CD4-positive, alpha-beta T cell treated with Interleukin-2 at 100 ng/mL for 4 hours (primary cell): ENCODE measurements around the gene DOHH.
"Not testable (repeated sequence)": the region's sequence is repeated elsewhere in the genome, so short reads cannot be mapped to it uniquely, and the experiment has no call there.

Source experiments
- DNase-seq: peaks from one replicate; pipeline ENCODE4 v3.0.0-alpha.2; 2020; ENCODE audit warnings: low spot score

DOHH gene

DNA sequence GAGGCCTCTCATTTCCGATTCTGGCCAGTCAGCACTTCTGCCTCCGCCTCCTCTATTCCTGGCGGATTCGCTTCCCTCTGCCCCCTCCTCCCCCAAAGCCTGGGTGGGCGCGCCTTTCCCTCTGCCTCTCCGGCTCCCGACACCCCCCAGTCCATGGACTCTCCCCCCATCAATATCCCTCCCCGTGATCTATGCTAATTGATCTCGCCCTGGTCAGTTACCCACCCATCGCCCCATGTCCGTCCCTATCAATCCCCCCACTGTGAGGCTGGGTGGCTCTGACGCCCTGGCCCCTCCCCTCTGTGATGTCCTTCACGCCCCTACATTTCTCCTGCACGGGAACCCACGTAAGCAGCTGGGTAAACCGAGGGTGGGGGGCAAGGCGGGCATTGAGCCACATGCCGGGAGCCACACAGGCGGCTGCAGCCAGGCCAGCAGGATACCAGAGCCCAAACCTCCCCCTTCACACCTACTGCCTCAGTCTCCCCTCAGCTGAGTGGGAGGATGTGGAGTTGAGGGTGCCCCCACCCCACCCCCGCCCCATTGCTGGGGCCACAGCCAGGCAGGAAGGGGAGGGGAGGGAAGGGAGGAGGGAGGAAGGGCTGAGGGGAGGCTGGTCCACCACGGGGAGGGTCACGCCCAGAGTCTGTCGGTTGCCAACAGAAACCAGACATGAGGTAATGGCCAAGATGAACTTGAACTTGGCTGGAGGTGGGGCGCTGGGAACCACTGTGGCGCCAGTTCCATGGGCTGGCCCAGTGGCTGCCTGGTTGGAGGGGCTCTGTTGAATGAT is 41.2 kb downstream of the DOHH start:
- no peak for DNase-seq

GRCh38 chr19:3458229-3459088 is 42.0 kb downstream of the DOHH start:
- no peak for DNase-seq

GRCh38 chr19:3457528-3458228 is 42.8 kb downstream of the DOHH start:
- DNase-seq = no peak

- DNase-seq = no peak
Observed at GRCh38 chr19:3456925-3457527, 43.4 kb downstream of the DOHH start.

DNA sequence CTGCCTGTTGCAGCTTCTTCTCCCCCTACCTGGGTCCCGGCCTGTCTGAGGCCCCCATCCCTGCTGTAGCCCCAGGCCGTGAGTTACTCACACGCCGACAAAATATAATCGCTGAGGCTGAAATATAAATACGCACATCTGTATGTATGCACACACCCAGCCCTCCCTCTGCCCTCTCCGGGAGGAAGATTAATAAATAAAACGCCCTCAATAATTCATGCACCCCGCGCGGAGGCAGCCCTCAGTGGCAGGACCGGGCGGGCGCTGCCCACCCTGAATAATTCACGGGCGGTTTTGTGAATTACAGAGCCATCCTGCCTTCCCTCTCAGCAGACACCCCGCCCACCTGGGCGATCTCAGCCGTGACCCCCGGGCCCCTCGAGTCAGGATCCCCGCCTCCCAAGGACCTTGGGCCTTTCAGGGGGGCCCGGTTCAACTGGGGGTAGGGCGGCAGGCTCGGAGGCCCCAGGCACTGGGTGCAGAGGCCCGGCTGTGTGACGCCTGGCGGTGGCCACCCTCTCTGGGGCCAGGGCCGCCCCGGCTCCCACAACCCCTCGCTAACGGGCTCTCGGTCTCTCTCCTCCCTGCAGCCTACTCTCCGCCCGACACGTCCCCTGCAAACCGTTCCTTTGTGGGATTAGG is 44.4 kb downstream of the DOHH start:
- no peak for DNase-seq

DNA sequence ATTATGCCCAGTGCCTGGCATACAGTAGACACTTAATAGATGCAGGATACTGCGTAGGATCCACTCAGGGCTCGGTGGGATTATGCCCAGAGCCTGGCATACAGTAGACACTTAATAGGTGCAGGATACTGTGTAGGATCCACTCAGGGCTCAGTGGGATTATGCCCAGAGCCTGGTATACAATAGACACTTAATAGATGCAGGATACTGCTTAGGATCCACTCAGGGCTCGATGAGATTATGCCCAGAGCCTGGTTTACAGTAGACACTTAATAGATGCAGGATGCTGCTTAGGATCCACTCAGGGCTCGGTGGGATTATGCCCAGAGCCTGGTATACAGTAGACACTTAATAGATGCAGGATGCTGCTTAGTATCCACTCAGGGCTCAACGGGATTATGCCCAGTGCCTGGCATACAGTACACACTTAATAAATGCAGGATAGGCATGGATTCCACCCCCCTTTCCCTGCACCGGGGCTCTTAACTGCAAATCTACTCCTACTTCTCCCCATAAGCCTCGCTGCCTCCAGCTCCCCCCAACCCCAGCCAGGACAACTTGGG is 45.0 kb downstream of the DOHH start:
- DNase-seq = no peak

DNA sequence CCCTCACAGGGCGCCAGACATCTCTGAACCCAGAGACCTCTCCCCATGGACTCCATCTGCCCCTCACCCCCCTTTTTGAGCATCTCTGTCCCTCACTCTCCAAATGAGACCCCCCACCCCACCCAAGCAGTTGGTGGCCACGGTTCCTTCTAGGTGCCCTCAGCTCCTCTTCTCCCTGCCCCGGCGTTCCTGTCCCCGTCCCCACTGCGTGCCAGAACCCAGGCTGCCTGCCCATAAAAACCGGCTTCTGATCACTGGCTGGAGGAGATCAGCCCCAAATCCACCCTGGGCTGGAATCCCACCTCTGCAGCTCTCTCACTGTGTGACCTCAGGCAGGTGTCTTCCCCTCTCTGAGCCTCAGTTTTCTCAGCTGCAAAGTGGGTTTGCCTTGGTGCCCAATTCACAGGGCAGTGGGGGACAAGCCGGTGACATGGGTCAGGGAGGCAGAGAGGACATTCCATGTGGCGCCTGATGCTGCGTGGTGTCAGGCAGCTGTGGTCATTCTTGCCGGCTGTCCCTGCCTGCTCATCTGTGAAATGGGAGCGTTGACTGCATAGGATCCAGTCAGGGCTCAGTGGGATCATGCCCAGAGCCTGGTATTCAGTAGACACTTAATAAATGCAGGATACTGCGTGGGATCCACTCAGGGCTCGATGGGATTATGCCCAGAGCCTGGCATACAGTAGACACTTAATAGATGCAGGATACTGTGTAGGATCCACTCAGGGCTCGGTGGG is 45.6 kb downstream of the DOHH start:
- DNase-seq = no peak

- DNase-seq = no peak
Observed at GRCh38 chr19:3453840-3454239, 46.6 kb downstream of the DOHH start.

GRCh38 chr19:3452942-3453214 is 47.6 kb downstream of the DOHH start:
- DNase-seq = not testable (repeated sequence)

- no peak for DNase-seq
Observed at GRCh38 chr19:3452171-3452941, 48.1 kb downstream of the DOHH start.

DNA sequence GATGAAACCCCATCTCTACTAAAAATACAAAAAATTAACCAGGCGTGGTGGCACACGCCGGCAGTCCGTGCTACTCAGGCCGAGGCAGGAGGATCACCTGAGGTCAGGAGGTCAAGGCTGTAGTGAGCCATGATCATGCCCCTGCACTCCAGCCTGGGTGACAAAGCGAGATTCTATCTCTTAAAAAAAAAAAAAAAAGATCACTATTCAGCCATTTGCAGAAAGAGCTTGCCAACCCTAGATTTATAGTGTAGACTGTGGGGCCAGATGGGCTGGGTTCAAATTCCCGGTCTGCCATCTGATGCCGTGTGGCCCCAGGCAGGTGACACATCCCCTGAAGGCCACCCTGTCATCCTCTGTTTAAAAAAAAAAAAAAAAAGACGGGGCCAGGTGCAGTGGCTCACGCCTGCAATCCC is 49.0 kb downstream of the DOHH start:
- no peak for DNase-seq

DNA sequence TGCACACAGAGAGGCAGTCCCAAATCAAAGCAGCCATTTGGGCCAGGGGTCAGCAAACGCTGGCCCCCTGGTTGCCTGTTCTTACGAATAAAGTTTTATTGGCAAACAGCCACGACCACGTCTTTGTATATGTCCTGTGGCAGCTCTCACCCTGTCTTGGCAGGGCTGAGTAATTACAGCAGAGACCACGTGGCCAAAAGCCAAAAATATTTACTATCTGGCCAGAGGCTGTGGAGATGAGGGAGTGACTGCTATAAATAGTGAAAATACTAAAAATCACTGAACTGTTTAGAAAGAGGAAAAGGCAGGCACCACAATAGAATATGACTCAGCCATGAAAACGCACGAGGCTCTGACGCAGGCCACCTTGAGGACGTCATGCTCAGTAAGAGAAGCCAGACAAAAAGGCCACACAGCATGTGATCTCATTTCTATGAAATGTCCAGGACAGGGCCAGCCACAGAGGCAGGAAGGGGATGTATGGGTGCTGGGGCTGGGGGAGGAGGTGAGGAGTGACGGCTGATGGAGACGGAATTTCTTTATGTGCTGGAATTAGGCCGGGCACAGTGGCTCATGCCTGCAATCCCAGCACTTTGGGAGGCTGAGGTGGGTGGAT is 49.6 kb downstream of the DOHH start:
- no peak for DNase-seq

- no peak for DNase-seq
Observed at GRCh38 chr19:3448616-3449334, 51.7 kb downstream of the DOHH start.

DNA sequence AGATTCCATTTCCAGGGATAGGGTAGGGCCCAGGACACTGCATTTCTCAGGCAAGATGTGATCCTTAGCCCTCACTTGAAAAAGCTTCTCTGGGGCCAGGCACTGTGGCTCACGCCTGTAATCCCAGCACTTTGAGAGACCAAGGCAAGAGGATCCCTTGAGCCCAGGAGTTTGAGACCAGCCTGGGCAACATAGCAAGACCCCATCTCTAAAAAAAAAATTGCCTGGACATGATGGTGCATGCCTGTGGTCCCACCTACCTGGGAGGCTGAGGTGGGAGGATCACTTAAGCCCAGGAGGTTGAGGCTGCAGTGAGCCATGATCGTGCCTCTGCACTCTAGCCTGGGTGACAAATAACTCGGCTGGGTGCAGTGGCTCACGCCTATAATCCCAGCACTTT is 53.8 kb downstream of the DOHH start:
- DNase-seq = not testable (repeated sequence)

GRCh38 chr19:3444695-3445234 is 55.7 kb downstream of the DOHH start:
- no peak for DNase-seq

DNA sequence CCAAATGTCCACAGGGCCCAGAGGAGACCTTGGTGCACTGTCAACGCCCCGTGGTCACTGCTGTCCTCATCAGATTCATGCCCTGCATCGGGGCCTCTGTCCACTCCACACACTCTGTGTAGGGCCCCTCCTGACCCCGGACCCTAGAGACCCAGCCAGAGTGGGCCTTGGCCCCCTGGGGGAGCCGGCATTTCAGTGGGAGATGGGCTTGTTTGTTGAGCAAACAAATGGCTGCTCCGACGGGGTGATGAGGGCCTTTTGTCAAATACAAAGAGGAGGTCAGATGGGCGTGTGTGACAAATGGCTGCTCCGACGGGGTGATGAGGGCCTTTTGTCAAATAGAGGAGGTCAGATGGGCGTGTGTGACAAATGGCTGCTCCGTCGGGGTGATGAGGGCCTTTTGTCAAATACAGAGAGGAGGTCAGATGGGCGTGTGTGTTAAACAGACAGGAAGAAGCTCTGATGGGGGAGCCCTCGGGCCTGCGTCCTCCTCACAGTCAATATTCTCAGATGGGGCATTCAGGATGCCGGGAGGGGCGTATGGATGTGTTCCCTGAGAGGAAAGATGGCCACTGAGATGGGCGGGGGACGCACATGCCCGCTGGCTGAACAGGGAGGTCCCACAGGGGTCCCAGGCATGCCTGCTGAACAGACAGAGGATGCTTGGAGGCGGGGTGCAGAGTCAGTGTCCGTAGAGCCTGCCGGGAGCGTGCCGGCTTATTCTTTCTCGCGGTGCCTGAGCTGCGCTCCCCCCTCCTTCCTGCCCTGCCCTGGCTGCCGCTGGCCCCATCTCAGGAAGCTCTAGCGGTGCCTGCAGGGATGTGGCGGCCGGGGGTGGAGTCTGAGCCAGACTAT is 56.4 kb downstream of the DOHH start:
- DNase-seq = no peak

- no peak for DNase-seq
Observed at GRCh38 chr19:3442487-3443071, 57.9 kb downstream of the DOHH start.

DNA sequence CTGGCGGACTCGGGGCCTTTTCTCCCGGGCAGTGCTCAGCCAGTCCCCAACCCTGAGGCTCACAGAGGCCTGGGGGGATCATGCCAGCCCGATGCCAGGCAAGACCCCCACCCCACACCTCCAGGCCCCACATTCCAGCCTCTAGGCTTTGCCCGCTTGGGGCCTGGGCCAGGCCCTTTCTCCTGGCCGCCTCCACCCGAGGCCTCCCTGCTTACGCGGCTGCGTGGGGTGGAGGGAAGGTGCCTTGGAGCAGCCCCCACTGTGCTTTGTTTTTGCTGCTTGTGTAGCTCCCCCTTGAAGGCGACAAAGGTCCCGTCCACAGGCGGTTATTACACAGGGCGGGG is 58.5 kb downstream of the DOHH start:
- DNase-seq = no peak
